GM12801 (cell line): Measurements from ENCODE around the gene SESTD1.

Experiments used
- CTCF ChIP-seq: IDR thresholded peaks from one replicate; pipeline ENCODE4 v1.5.1; 2011; ENCODE audit warnings: control low read depth; ENCODE audit not compliant: insufficient read length; ENCODE audit errors: extremely low read depth

SESTD1 gene

GRCh38 chr2:179233626-179234430 is 30.8 kb downstream of the SESTD1 start:
- no peak for TF ChIP-seq CTCF

- no peak for TF ChIP-seq CTCF
These were observed 31.5 kb downstream of the SESTD1 start for GRCh38 chr2:179233083-179233490.

GRCh38 chr2:179226961-179227259 is 37.7 kb downstream of the SESTD1 start:
- no peak for TF ChIP-seq CTCF

GRCh38 chr2:179226203-179226960 is 38.2 kb downstream of the SESTD1 start:
- no peak for TF ChIP-seq CTCF

- no peak for TF ChIP-seq CTCF
These were observed 40.3 kb downstream of the SESTD1 start for GRCh38 chr2:179224361-179224760.

- no peak for TF ChIP-seq CTCF
These were observed 42.6 kb downstream of the SESTD1 start for GRCh38 chr2:179222076-179222475.

GRCh38 chr2:179218848-179219594 is 45.6 kb downstream of the SESTD1 start:
- TF ChIP-seq CTCF, result peak; percentile 17
